ENCODE measurements around the gene KLHL17.

GRCh38 chr1:911875-912739 is 48.3 kb upstream of the KLHL17 start:
- TF ChIP-seq, protein P1, sequence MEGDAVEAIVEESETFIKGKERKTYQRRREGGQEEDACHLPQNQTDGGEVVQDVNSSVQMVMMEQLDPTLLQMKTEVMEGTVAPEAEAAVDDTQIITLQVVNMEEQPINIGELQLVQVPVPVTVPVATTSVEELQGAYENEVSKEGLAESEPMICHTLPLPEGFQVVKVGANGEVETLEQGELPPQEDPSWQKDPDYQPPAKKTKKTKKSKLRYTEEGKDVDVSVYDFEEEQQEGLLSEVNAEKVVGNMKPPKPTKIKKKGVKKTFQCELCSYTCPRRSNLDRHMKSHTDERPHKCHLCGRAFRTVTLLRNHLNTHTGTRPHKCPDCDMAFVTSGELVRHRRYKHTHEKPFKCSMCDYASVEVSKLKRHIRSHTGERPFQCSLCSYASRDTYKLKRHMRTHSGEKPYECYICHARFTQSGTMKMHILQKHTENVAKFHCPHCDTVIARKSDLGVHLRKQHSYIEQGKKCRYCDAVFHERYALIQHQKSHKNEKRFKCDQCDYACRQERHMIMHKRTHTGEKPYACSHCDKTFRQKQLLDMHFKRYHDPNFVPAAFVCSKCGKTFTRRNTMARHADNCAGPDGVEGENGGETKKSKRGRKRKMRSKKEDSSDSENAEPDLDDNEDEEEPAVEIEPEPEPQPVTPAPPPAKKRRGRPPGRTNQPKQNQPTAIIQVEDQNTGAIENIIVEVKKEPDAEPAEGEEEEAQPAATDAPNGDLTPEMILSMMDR (IDR thresholded peaks at IDR 0.05 in 4 of 5, conservative IDR thresholded peaks at IDR 0.05 in 1 of 5): no peak
- no peak for TF ChIP-seq POLR2A (IDR thresholded peaks at IDR 0.05)
